Naive thymus-derived CD8-positive, alpha-beta T cell (primary cell): ENCODE measurements around the gene PSMD1. TPM values are rescaled to one million over a fixed set of nuclear protein-coding genes. Genes with fewer than 3 reads are reported as not detected.
A peak's percentile ranks its signal among the peaks of the same experiment; 100 is the strongest.

Experiments used
- ATAC-seq, 2 donors: fragments of 150-1000 bp; cut with Tn5 transposase in 1 of 2; sonication (Bioruptor Pico), chemical (Tn5 transposase) in 1 of 2; 1 replicate in 1 of 2; 2 replicates in 1 of 2; pipeline ENCODE4 v1.10.0; 2021; ENCODE audit warnings: mild to moderate bottlenecking in 2 of 2, moderate library complexity in 2 of 2
- POLR2A ChIA-PET: fragments of 350-600 bp; sonication (Branson Sonifier 250); formaldehyde crosslinking; loops from one replicate; lab custom pipeline; 2021; ENCODE audit warnings: antibody characterized with exemption; lab: Charles Lee
- DNase-seq, 10 donors: peaks; one replicate each; pipeline versions ENCODE4 v3.0.0 to v3.0.0-alpha.2; 2020 to 2022
- H3K27ac Mint-ChIP-seq, 10 donors: one replicate each; pipeline ENCODE4 v1.8.0; 2020 to 2022; ENCODE audit warnings: mild to moderate bottlenecking in 10 of 10, mixed read lengths in 10 of 10, moderate library complexity in 4 of 10, inconsistent platforms in 1 of 10
- H3K27me3 Mint-ChIP-seq, 5 donors: one replicate each; pipeline ENCODE4 v1.8.0; 2021 to 2022; ENCODE audit warnings: mixed read lengths in 5 of 5
- H3K36me3 Mint-ChIP-seq, 3 donors: one replicate each; pipeline ENCODE4 v1.8.0; 2020 to 2022; ENCODE audit warnings: mixed read lengths in 3 of 3, mild to moderate bottlenecking in 2 of 3, inconsistent platforms in 1 of 3
- H3K4me1 Mint-ChIP-seq, 4 donors: one replicate each; pipeline ENCODE4 v1.8.0; 2021 to 2022; ENCODE audit warnings: mixed read lengths in 4 of 4
- H3K4me3 Mint-ChIP-seq, 10 donors: one replicate each; pipeline ENCODE4 v1.8.0; 2020 to 2022; ENCODE audit warnings: mild to moderate bottlenecking in 10 of 10, mixed read lengths in 10 of 10, moderate library complexity in 6 of 10, inconsistent platforms in 1 of 10
- H3K9me3 Mint-ChIP-seq, 9 donors: one replicate each; pipeline ENCODE4 v1.8.0; 2020 to 2022; ENCODE audit warnings: mixed read lengths in 9 of 9, mild to moderate bottlenecking in 3 of 9, inconsistent platforms in 1 of 9, moderate library complexity in 1 of 9
- polyA plus RNA-seq, 3 donors: library from polyadenylated mRNA; unstranded; fragments of 300-500 nt; fragmentation: Illumina TruSeq; gene quantifications; one replicate each; pipeline ENCODE4 v1.2.3, GENCODE V29; 2021
- total RNA-seq, 8 experiments: library from RNA in 2 of 8; stranded (reverse) in 2 of 8; gene quantifications; one replicate each; pipeline ENCODE4 v1.2.3 and lab custom pipeline; 2021 to 2026

PSMD1 gene
- total and polyA plus RNA-seq, 5 experiments from 2014 or later: 41.6 to 54.3 (median 46.0) TPM

DNA sequence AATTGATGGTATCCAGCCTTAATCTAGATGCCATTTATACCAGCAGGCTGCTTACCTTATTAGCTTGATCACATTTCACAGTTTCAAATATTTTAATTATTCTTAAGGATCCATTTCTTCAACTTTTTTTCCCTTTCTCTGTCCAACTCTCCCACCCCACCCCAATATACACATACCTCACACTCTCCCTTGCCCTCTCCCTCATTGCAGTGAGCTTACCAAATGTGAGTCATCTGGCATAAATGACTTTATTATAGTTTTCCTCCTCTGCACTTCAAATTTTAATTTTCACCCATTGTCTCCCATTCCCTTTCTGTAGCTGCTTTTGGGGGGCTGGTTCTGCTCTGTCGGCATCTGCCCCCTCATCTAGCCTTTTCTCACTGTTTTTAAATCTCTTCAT is 55.3 kb downstream of the PSMD1 start:
- Mint-ChIP-seq H3K27ac (peak overlapping the region in 1 of 10 donors; percentile 38), H3K4me3 (no peak overlapping the region), H3K36me3 (peaks cover 5 to 66% (median 32%) of the 10 kb centered on the region in 3 donors), H3K27me3 (no peaks in the 10 kb centered on the region), H3K9me3 (no peaks in the 10 kb centered on the region), H3K4me1 (peaks cover 0 to 4% (median 0%) of the 10 kb centered on the region in 4 donors)
- POLR2A ChIA-PET: no interaction called here
- no peak for ATAC-seq
- DNase-seq: no peak

DNA sequence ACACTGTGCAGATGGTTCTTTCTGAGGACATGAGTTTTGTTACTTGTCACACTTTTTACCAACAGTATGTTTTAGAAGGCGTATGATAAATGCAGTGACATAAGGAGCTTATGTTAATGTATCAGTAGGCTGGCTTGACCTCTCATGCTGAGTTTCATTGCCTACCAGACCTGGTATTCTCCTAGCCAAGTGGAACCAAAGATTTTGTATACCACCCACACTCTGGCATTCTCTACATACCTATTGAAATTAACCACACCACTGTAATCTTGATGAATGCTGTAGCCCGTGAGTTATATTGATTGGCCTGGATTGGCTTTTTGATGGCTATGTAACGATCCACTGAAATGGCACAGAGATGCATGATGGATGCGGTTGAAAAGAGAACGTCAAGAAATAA is 56.8 kb downstream of the PSMD1 start:
- POLR2A ChIA-PET: no interaction called here
- H3K4me1 Mint-ChIP-seq: peaks cover 0 to 6% (median 0%) of the 10 kb centered on the region in 4 donors
- H3K9me3 Mint-ChIP-seq: no peaks in the 10 kb centered on the region
- H3K4me3 Mint-ChIP-seq: no peak overlapping the region
- DNase-seq (no peak), ATAC-seq (no peak)
- peaks cover 3 to 56% (median 32%) of the 10 kb centered on the region in 3 donors for H3K36me3 Mint-ChIP-seq
- no peaks in the 10 kb centered on the region for H3K27me3 Mint-ChIP-seq
- H3K27ac Mint-ChIP-seq: no peak overlapping the region

DNA sequence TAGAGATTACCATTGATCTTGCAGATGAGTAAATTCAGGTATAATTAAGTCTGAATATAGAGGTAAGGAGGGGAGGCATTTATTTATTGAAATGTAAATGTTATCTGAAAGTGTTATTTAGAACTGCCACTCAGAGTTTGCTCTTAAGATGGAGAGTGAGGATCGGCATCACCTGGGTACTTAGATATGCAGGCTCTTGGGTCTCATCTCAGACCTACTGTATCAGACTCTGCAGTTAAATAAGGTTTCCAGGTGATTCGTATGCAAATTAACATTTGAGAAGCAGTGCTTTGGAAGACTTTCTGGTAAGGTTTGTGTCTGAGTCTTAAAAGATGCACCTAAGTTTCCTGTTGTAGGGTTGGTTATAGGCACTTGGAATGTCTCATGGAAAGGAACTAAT is 59.0 kb downstream of the PSMD1 start:
- no peak for ATAC-seq
- no peak for DNase-seq
- H3K9me3 Mint-ChIP-seq: no peaks in the 10 kb centered on the region
- H3K4me3 Mint-ChIP-seq: no peak overlapping the region
- no peaks in the 10 kb centered on the region for H3K27me3 Mint-ChIP-seq
- POLR2A ChIA-PET: no interaction called here
- peak overlapping the region in 1 of 10 donors; percentile 17 for H3K27ac Mint-ChIP-seq
- H3K36me3 Mint-ChIP-seq: peaks cover 0 to 43% (median 18%) of the 10 kb centered on the region in 3 donors
- peaks cover 0 to 6% (median 0%) of the 10 kb centered on the region in 4 donors for H3K4me1 Mint-ChIP-seq

DNA sequence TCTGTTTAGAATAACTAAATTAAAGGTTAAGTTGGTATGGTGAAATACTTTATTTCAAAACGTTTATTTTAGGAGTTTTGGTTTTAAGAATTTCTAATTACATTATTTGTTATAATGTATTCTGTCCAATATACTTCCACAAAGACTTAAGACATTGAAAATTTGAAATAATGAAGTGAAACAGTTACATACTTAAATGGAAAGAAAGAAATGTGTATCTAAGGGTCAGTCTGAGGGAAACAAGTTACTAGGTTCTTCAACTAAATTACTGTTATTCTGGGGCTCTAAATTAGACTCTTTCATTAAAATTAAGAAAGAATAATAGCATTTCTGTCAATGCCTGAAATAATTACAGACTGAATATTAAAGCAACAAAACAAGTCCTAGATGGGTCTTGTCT is 60.5 kb downstream of the PSMD1 start:
- Mint-ChIP-seq H3K9me3 (no peaks in the 10 kb centered on the region), H3K4me3 (no peak overlapping the region), H3K27ac (no peak overlapping the region), H3K4me1 (peaks cover 0 to 4% (median 0%) of the 10 kb centered on the region in 4 donors), H3K36me3 (peaks cover 0 to 31% (median 9%) of the 10 kb centered on the region in 3 donors), H3K27me3 (no peaks in the 10 kb centered on the region)
- DNase-seq: no peak
- POLR2A ChIA-PET: no interaction called here
- ATAC-seq: no peak

DNA sequence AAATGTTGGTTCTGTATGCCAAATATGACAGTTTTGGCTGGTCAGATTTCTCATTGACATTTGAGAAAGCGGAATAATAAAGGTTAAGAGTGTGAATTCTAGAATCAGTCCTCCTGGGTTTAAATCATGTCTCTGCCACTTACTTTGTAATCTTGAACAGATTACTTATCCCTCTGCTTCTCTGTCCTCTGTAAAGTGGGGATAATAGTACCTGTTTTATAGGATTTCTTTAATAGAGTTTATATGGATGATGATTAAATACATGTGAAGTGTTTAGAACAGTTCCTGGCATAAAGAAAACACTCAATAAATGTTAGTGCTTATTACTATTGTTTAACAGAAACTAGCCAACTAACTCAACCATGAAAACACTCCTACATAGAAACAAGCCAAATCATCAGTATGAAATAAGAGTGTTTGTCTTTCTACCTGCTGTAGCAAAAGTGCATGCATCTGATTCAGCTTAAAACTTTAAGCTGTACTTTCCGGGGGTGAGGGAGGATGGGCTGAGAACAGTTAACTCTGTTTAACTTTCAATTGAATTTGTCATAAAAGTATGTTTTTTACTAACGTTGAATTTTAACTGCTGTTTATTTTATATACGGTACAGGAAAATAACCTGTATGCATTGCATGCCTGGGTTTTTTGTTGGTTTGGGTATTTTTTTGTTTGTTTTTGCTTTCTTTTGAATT is 61.4 kb downstream of the PSMD1 start:
- H3K4me1 Mint-ChIP-seq: peaks cover 0 to 2% (median 0%) of the 10 kb centered on the region in 4 donors
- no peak for DNase-seq
- ATAC-seq: no peak
- peak overlapping the region in 2 of 10 donors; percentile 2 to 6 for H3K27ac Mint-ChIP-seq
- no peaks in the 10 kb centered on the region for H3K27me3 Mint-ChIP-seq
- peaks cover 0 to 23% (median 8%) of the 10 kb centered on the region in 3 donors for H3K36me3 Mint-ChIP-seq
- POLR2A ChIA-PET: no interaction called here
- no peak overlapping the region for H3K4me3 Mint-ChIP-seq
- no peaks in the 10 kb centered on the region for H3K9me3 Mint-ChIP-seq

DNA sequence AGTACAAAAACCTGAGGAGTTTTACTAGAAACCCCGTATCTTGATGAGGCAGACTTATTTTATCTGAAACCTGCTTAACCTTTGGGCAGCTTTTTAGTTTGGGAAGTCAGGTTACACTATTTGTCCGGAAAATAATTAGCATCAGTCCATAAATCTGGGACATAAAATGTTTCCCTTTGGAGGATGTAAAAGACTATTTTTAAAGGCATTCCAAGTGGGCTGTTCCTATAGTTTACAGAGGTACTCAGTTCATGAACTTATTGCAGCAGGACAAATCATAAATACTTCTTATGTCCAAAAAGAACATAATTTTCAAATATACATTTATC is 61.9 kb downstream of the PSMD1 start:
- H3K4me1 Mint-ChIP-seq: peaks cover 0 to 4% (median under 1%) of the 10 kb centered on the region in 4 donors
- POLR2A ChIA-PET: no interaction called here

DNA sequence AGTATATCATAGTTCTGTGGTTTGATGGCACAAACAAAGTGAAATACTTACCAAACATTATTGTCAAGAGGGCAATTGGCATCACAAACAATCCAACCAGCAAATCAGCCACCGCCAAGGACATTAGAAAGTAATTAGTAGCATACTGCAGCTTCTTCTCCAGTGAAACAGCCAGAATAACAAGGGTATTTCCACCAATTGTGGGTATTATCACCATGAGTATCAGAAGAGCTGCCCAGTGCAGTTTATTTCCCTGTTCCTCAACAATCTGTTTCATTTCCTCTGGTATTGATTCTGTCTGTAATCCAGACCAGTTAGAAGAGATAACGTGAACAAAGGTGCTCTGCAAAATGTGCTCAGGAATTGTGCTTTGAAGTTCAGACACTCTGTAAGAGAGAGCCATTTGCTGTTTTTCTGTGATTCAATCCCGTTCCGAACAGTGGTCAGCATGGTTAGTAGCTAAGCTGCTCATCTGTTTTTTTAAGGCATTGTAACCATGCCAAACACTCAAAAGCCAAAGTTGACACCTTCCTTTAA is 66.8 kb downstream of the PSMD1 start:
- Mint-ChIP-seq H3K4me3 (peak overlapping the region in 1 of 10 donors; percentile 31), H3K27me3 (no peaks in the 10 kb centered on the region), H3K4me1 (peaks cover 9 to 15% (median 13%) of the 10 kb centered on the region in 4 donors), H3K36me3 (peaks cover 0 to 11% (median 5%) of the 10 kb centered on the region in 3 donors), H3K9me3 (no peaks in the 10 kb centered on the region), H3K27ac (peak overlapping the region in 2 of 10 donors; percentile 7 to 68)
- no peak for ATAC-seq
- POLR2A ChIA-PET: no interaction called here
- DNase-seq: no peak

More for the DNA sequence above, 61.9 kb downstream of the PSMD1 start:
- Mint-ChIP-seq H3K36me3 (peaks cover 0 to 23% (median 8%) of the 10 kb centered on the region in 3 donors), H3K27me3 (no peaks in the 10 kb centered on the region), H3K9me3 (no peaks in the 10 kb centered on the region), H3K4me3 (no peak overlapping the region), H3K27ac (peak overlapping the region in 1 of 10 donors; percentile 2)
- DNase-seq (no peak), ATAC-seq (no peak)

DNA sequence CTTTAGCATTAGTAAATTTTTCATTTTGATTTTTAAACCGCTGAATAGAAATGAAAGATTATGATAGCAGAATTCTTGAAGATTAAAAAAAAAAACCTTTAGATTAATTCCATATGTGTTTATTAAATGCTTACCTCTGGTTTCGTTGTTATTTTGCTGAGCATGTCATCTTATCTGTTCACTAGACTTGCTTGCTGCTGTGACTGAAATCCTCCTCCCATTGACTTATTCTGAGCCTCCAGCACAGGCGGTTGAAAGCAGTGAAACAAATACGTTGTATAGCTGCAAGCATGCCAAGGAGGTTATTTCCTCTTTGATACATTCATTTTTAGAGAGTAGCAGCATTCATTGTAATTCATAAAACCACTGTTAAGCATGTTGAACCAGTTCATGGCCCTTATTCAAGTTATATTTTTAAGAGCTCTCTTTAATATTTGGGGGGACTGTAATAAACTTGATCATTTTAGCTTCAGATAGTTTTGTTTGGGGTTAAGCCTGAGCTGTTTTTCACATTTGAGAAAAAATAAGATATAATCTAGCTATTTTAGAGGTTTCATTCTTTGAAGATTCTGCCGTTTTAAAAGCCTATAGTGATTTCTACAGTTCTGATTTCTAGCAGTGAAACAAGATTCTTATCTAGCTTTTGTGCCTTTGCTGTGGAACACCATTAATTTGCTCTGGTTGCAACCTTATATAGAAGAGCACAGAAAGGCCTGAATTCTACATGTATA is 68.3 kb downstream of the PSMD1 start, which contains the start of gene HTR2B:
TSS of gene HTR2B (minus strand) at position 205 of the 731 bp plus-strand sequence. CDS start 1,278 bp downstream, outside the sequence.
- Mint-ChIP-seq H3K4me3 (peak within 1 kb of the TSS in 2 of 10 donors; percentile 41 to 69), H3K36me3 (peaks cover 0 to 9% (median 0%) of the 10 kb centered on the region in 3 donors), H3K4me1 (peaks cover 11 to 15% (median 13%) of the 10 kb centered on the region in 4 donors), H3K9me3 (no peaks in the 10 kb centered on the region), H3K27ac (peak within 1 kb of the TSS in 5 of 10 donors; percentile 3 to 78 (median 40)), H3K27me3 (no peaks in the 10 kb centered on the region)
- POLR2A ChIA-PET: no interaction called here
- no peak for ATAC-seq
- no peak for DNase-seq

DNA sequence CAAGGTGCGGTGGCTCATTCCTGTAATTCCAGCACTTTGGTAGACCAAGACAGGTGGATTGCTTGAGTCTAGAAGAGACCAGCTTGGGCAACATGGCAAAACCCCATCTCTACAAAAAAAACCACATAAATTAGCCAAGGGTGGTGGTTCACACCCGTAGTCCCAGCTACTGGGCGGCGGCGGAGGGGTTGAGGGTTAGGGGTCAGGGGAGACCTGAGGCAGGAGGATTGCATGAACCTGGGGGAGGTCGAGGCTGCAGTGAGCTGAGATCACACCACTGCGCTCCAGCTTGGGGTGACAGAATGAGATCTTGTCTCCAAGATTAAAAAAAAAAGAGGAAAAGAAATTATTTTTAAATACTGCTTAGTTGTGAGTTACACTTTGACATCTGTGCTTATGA is 69.5 kb downstream of the PSMD1 start:
- POLR2A ChIA-PET: no interaction called here
- Mint-ChIP-seq H3K4me3 (no peak overlapping the region), H3K36me3 (peaks cover 0 to 7% (median 0%) of the 10 kb centered on the region in 3 donors), H3K27ac (peak overlapping the region in 1 of 10 donors; percentile 14), H3K4me1 (peaks cover 11 to 15% (median 13%) of the 10 kb centered on the region in 4 donors), H3K9me3 (no peaks in the 10 kb centered on the region), H3K27me3 (no peaks in the 10 kb centered on the region)
- ATAC-seq (no peak), DNase-seq (no peak)

DNA sequence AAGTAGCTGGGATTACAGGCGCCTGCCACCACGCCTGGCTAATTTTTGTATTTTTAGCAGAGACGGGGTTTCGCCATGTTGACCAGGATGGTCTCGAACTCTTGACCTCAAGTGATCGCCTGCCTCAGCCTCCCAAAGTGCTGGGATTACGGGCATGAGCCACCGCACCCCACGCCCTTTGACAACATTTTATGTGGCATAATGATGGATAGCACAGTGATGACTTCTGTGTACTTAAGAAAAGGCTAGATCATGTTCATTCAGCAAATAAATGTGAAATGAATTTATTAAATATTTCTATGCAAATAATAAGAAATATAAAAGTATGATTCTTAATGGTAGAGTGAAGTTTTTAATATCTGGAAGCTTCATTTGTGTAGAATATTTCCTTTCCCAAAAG is 70.8 kb downstream of the PSMD1 start:
- ATAC-seq: no peak
- Mint-ChIP-seq H3K36me3 (peaks cover 0 to 7% (median 0%) of the 10 kb centered on the region in 3 donors), H3K27me3 (no peaks in the 10 kb centered on the region), H3K4me1 (peaks cover 11 to 15% (median 14%) of the 10 kb centered on the region in 4 donors), H3K9me3 (no peaks in the 10 kb centered on the region), H3K4me3 (no peak overlapping the region), H3K27ac (no peak overlapping the region)
- DNase-seq: no peak
- POLR2A ChIA-PET: no interaction called here

DNA sequence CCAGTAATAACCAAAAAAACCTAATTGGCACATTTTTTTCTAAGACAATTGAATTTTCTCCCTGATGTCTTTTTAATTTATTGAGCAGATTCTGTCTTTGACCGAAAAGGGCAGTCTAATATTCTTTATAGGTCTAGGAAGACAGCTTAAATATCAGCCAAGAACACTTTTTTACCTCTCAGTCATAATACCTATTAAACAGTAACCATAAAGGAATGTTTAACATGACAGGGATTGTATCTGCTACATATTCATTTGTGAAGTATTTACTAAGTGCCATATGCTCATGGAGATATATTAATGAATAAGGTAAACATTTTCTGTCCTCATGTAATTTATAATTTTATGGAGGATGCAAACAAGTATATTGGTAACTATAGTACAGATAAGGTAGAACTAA is 71.3 kb downstream of the PSMD1 start:
- no peaks in the 10 kb centered on the region for H3K9me3 Mint-ChIP-seq
- POLR2A ChIA-PET: no interaction called here
- no peak overlapping the region for H3K4me3 Mint-ChIP-seq
- ATAC-seq (no peak), DNase-seq (no peak)
- no peak overlapping the region for H3K27ac Mint-ChIP-seq
- H3K4me1 Mint-ChIP-seq: peaks cover 11 to 18% (median 15%) of the 10 kb centered on the region in 4 donors
- H3K27me3 Mint-ChIP-seq: no peaks in the 10 kb centered on the region
- peaks cover 0 to 10% (median 0%) of the 10 kb centered on the region in 3 donors for H3K36me3 Mint-ChIP-seq

DNA sequence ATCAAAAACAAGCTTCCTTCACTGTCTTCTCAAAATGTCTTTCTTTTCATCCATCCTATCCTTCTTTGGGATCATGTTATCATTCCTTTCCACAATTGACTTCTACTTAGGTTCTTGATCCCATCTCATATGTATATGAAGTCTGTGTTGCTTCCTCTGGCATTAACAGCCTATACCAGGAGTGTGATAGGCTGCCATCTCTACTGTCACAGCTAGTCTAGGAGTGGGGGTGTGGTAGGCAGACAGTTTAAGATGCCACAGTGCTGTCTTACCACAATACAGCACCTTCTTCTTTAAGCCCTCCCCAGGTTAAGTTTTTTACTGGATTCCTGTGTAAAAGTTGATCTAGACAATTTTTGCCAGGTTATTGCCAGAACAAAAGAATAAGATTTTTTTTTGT is 71.9 kb downstream of the PSMD1 start:
- ATAC-seq: no peak
- H3K27me3 Mint-ChIP-seq: no peaks in the 10 kb centered on the region
- no peak for DNase-seq
- POLR2A ChIA-PET: no interaction called here
- H3K4me3 Mint-ChIP-seq: no peak overlapping the region
- H3K4me1 Mint-ChIP-seq: peaks cover 11 to 19% (median 13%) of the 10 kb centered on the region in 4 donors
- peak overlapping the region in 1 of 10 donors; percentile 63 for H3K27ac Mint-ChIP-seq
- H3K9me3 Mint-ChIP-seq: no peaks in the 10 kb centered on the region
- peaks cover 0 to 11% (median 0%) of the 10 kb centered on the region in 3 donors for H3K36me3 Mint-ChIP-seq

DNA sequence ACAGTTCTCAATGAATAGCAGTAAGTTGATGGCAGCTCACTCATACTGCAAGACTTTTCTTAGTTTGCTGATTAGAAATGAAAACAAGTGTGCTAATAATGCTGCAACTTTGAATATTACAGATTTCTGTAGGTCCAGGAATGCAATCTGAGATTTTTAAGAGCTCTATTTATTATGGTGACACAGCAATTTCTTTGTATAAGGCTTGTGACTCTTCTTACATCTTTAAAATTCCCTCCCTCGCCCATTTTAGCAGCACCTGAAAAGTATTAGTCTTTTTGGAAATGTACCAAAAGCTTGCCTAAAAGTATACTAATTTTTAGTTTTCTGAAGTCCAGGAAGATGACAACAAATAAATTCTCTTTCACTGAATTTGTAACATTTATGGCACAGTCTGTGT is 72.5 kb downstream of the PSMD1 start:
- no peak overlapping the region for H3K27ac Mint-ChIP-seq
- H3K4me3 Mint-ChIP-seq: no peak overlapping the region

More for the DNA sequence above, 72.5 kb downstream of the PSMD1 start:
- no peaks in the 10 kb centered on the region for H3K9me3 Mint-ChIP-seq
- POLR2A ChIA-PET: interaction anchor here (0.5 kb wide), 1 partner anchor 10 kb away, joined by 5 read pairs; no protein-coding TSS in a partner anchor
- no peak for ATAC-seq
- peaks cover 7 to 15% (median 9%) of the 10 kb centered on the region in 4 donors for H3K4me1 Mint-ChIP-seq
- DNase-seq: no peak
- H3K27me3 Mint-ChIP-seq: no peaks in the 10 kb centered on the region
- H3K36me3 Mint-ChIP-seq: peaks cover 0 to 11% (median 0%) of the 10 kb centered on the region in 3 donors
